ENCODE measurements around the gene SCTR.

The SCTR gene

DNA sequence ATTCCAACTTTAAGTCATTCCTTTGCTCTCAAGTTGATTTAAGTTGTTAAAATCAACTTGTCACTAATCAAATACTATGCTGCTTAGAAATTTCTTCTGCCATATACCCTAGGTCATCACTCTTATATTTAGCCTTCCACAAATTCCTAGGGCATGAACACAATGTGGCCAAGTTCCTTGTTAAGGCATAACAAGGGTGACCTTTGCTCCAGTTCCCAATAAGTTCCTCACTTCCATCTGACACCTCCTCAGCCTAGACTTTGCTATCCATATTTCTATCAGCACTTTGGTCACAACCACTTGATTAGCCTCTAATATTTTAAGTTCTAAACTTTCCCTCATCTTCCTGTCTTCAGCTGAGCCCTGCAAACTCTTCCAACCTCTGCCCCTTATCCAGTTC, 102.5 kb downstream of the SCTR start:
- Histone ChIP-seq H3K4me1 (ENCODE audit: low read length) (peaks cover 3% of the 10 kb centered on the region; the same call in 1 of the 2 replicates), H3K9ac (ENCODE audit: low read length) (no peak overlapping the region), H3K79me2 (ENCODE audit: low read length) (no peaks in the 10 kb centered on the region), H3K4me2 (ENCODE audit: low read length) (no peak overlapping the region), H3K9me3 (ENCODE audit: insufficient read depth, low read length) (no peaks in the 10 kb centered on the region), H3K4me3 (ENCODE audit: low read length) (no peak overlapping the region), H3K27ac (ENCODE audit: low read length) (no peak overlapping the region), H3K27me3 (ENCODE audit: low read depth, low read length) (peaks cover 61% of the 10 kb centered on the region), H2AFZ (ENCODE audit: low read depth, low read length) (no peak overlapping the region), H4K20me1 (ENCODE audit: insufficient read depth, low read length) (no peaks in the 10 kb centered on the region), H3K36me3 (replicated peaks; ENCODE audit: low read depth, low read length) (no peaks in the 10 kb centered on the region)
- TF ChIP-seq CTCF (IDR thresholded peaks at IDR 0.05; ENCODE audit: low read depth, low read length) (no peak), EZH2phosphoT487 (IDR thresholded peaks at IDR 0.05; ENCODE audit: low read depth) (no peak)

- H3K27ac ChIP-seq (ENCODE audit: low read length): no peak overlapping the region
- H3K9ac ChIP-seq (ENCODE audit: low read length): no peak overlapping the region
- no peak overlapping the region for H3K4me3 ChIP-seq (ENCODE audit: low read length)
- H3K4me2 ChIP-seq (ENCODE audit: low read length): no peak overlapping the region
- H2AFZ ChIP-seq (ENCODE audit: low read depth, low read length): no peak overlapping the region
- no peaks in the 10 kb centered on the region for H3K9me3 ChIP-seq (ENCODE audit: insufficient read depth, low read length)
- H3K36me3 ChIP-seq (replicated peaks; ENCODE audit: low read depth, low read length): no peaks in the 10 kb centered on the region
- peaks cover 2% of the 10 kb centered on the region; the same call in 1 of the 2 replicates for H3K4me1 ChIP-seq (ENCODE audit: low read length)
- peaks cover 57% of the 10 kb centered on the region for H3K27me3 ChIP-seq (ENCODE audit: low read depth, low read length)
- H4K20me1 ChIP-seq (ENCODE audit: insufficient read depth, low read length): no peaks in the 10 kb centered on the region
- TF ChIP-seq CTCF (IDR thresholded peaks at IDR 0.05; ENCODE audit: low read depth, low read length): no peak
- no peak for TF ChIP-seq EZH2phosphoT487 (IDR thresholded peaks at IDR 0.05; ENCODE audit: low read depth)
- H3K79me2 ChIP-seq (ENCODE audit: low read length): no peaks in the 10 kb centered on the region
These were observed 103.0 kb downstream of the SCTR start for GRCh38 chr2:119421304-119421703.

GRCh38 chr2:119419803-119420508, 104.3 kb downstream of the SCTR start:
- no peaks in the 10 kb centered on the region for H3K36me3 ChIP-seq (replicated peaks; ENCODE audit: low read depth, low read length)

DNA sequence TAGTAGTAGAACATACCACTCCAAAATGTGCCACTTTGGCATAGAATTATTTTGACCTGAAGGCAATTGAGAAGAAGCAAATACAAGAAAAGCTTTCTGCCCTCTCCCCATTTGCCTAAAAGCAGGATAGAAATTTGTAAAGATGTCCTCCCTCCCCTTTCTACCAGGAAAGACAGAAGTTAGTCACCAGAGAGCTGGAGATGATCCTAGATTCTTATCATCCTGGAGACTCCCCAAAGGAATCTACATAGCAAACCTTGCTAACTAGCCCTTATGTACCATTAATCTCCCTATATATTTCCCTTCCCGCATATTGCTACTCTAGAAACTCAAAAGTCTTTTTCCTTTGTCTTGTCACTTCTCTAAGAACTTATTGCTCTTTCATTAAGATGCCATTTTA, 105.2 kb downstream of the SCTR start:
- no peaks in the 10 kb centered on the region for H4K20me1 ChIP-seq (ENCODE audit: insufficient read depth, low read length)
- H2AFZ ChIP-seq (ENCODE audit: low read depth, low read length): no peak overlapping the region
- H3K4me1 ChIP-seq (ENCODE audit: low read length): peaks cover 3% of the 10 kb centered on the region; the same call in 1 of the 2 replicates
- peaks cover 40% of the 10 kb centered on the region for H3K27me3 ChIP-seq (ENCODE audit: low read depth, low read length)
- H3K4me3 ChIP-seq (ENCODE audit: low read length): no peak overlapping the region
- H3K9me3 ChIP-seq (ENCODE audit: insufficient read depth, low read length): no peaks in the 10 kb centered on the region
- no peaks in the 10 kb centered on the region for H3K36me3 ChIP-seq (replicated peaks; ENCODE audit: low read depth, low read length)
- H3K9ac ChIP-seq (ENCODE audit: low read length): no peak overlapping the region
- H3K4me2 ChIP-seq (ENCODE audit: low read length): no peak overlapping the region
- H3K79me2 ChIP-seq (ENCODE audit: low read length): no peaks in the 10 kb centered on the region
- no peak for TF ChIP-seq CTCF (IDR thresholded peaks at IDR 0.05; ENCODE audit: low read depth, low read length)
- no peak for TF ChIP-seq EZH2phosphoT487 (IDR thresholded peaks at IDR 0.05; ENCODE audit: low read depth)
- no peak overlapping the region for H3K27ac ChIP-seq (ENCODE audit: low read length)

More at GRCh38 chr2:119419803-119420508, 104.3 kb downstream of the SCTR start:
- Histone ChIP-seq H2AFZ (ENCODE audit: low read depth, low read length) (no peak overlapping the region), H3K79me2 (ENCODE audit: low read length) (no peaks in the 10 kb centered on the region), H3K4me3 (ENCODE audit: low read length) (no peak overlapping the region), H3K4me2 (ENCODE audit: low read length) (no peak overlapping the region), H3K9me3 (ENCODE audit: insufficient read depth, low read length) (no peaks in the 10 kb centered on the region), H4K20me1 (ENCODE audit: insufficient read depth, low read length) (no peaks in the 10 kb centered on the region), H3K27me3 (ENCODE audit: low read depth, low read length) (peaks cover 47% of the 10 kb centered on the region), H3K4me1 (ENCODE audit: low read length) (peaks cover 3% of the 10 kb centered on the region; the same call in 1 of the 2 replicates), H3K9ac (ENCODE audit: low read length) (no peak overlapping the region), H3K27ac (ENCODE audit: low read length) (no peak overlapping the region)
- TF ChIP-seq CTCF (IDR thresholded peaks at IDR 0.05; ENCODE audit: low read depth, low read length) (no peak), EZH2phosphoT487 (IDR thresholded peaks at IDR 0.05; ENCODE audit: low read depth) (no peak)
